NOMO-1 (cell line): ENCODE measurements around the gene CDH4.

Experiments
- DNase-seq, 2 experiments: peaks; one replicate each; lab custom pipeline; 2025; ENCODE audit not compliant: unreplicated experiment in 2 of 2; lab: John Stamatoyannopoulos, UW

The CDH4 gene

GRCh38 chr20:61905781-61906523 lies 653.9 kb downstream of the CDH4 start:
- DNase-seq: no peak

GRCh38 chr20:61907081-61907891 lies 655.2 kb downstream of the CDH4 start:
- DNase-seq: no peak

GRCh38 chr20:61908057-61909026 lies 656.3 kb downstream of the CDH4 start:
- no peak for DNase-seq

GRCh38 chr20:61909028-61909427 lies 657.0 kb downstream of the CDH4 start:
- DNase-seq: no peak

GRCh38 chr20:61909821-61910220 lies 657.8 kb downstream of the CDH4 start:
- no peak for DNase-seq

GRCh38 chr20:61911824-61912223 lies 659.8 kb downstream of the CDH4 start:
- no peak for DNase-seq

- DNase-seq: peak; percentile 73 to 85
Observed at GRCh38 chr20:61912665-61913422, 660.8 kb downstream of the CDH4 start.

- no peak for DNase-seq
Observed at GRCh38 chr20:61913423-61914225, 661.6 kb downstream of the CDH4 start.

GRCh38 chr20:61915101-61915500 lies 663.0 kb downstream of the CDH4 start:
- DNase-seq: no peak

GRCh38 chr20:61916318-61916891 lies 664.3 kb downstream of the CDH4 start:
- DNase-seq: no peak

- DNase-seq: no peak
Observed at GRCh38 chr20:61917474-61918145, 665.5 kb downstream of the CDH4 start.

- no peak for DNase-seq
Observed at GRCh38 chr20:61918548-61918947, 666.5 kb downstream of the CDH4 start.

- DNase-seq: no peak
Observed at GRCh38 chr20:61919239-61919638, 667.2 kb downstream of the CDH4 start.

- DNase-seq: no peak
Observed at GRCh38 chr20:61919675-61920365, 667.8 kb downstream of the CDH4 start.

- DNase-seq: no peak
Observed at GRCh38 chr20:61922411-61922810, 670.4 kb downstream of the CDH4 start.

- DNase-seq: no peak
Observed at GRCh38 chr20:61922936-61923335, 670.9 kb downstream of the CDH4 start.

- DNase-seq: no peak
Observed at GRCh38 chr20:61923371-61924166, 671.5 kb downstream of the CDH4 start.
